GM23248 (cell line): ENCODE measurements around the gene CAMTA1.

Source experiments
- EZH2 ChIP-seq: fragments of 200-600 bp; sonication (generic); IDR thresholded peaks from 2 replicates; pipeline ENCODE4 v1.6.1; 2018; ENCODE audit warnings: antibody characterized with exemption, mild to moderate bottlenecking; ENCODE audit not compliant: insufficient read depth, poor library complexity, severe bottlenecking
- EZH2phosphoT487 ChIP-seq: fragments of 200-600 bp; sonication (generic); IDR thresholded peaks from 2 replicates; pipeline ENCODE4 v1.6.1; 2018; ENCODE audit warnings: antibody characterized with exemption, moderate library complexity, mild to moderate bottlenecking, low read depth; ENCODE audit not compliant: insufficient read depth

DNA sequence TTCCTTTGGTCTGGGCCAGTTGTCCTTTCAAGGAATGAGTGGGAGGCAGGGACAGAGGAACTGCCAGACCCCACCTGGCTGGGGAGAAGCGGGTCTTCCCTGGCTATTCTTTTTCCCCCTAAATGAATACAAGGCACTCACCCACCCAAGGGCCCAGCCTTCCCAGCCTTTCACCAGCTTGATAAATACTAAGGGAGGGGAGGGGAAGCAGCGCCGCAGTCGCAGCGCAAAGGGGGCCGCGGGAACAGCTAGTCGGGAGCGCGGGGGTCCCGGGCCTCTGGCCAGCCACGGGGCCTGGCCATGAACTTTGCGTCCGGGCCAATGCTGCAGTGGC, 894.6 kb downstream of the CAMTA1 start:
- TF ChIP-seq EZH2 (no peak), EZH2phosphoT487 (no peak)
